ENCODE measurements around the gene MAEL.

DNA sequence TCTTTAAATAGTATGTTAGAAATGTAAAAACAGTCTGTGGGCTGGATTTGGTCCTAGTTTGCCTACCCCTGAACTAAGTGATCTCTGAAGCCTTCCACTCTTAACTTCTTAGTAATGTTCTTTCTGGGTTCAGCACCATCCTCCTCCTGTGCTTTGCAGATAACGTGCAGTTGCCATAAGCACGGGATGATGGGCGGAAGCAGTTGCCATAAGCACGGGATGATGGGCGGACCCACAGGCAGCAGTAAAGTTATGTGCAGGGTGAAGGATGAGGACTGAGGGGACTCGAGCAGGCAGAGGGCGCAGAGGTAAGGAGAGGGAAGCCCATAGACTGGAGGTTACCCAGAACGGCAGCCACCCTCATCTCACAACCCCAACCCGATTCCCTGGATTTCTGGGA lies 75.5 kb downstream of the MAEL start:
- TF ChIP-seq, protein P1, sequence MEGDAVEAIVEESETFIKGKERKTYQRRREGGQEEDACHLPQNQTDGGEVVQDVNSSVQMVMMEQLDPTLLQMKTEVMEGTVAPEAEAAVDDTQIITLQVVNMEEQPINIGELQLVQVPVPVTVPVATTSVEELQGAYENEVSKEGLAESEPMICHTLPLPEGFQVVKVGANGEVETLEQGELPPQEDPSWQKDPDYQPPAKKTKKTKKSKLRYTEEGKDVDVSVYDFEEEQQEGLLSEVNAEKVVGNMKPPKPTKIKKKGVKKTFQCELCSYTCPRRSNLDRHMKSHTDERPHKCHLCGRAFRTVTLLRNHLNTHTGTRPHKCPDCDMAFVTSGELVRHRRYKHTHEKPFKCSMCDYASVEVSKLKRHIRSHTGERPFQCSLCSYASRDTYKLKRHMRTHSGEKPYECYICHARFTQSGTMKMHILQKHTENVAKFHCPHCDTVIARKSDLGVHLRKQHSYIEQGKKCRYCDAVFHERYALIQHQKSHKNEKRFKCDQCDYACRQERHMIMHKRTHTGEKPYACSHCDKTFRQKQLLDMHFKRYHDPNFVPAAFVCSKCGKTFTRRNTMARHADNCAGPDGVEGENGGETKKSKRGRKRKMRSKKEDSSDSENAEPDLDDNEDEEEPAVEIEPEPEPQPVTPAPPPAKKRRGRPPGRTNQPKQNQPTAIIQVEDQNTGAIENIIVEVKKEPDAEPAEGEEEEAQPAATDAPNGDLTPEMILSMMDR (tag by site-specific recombination; IDR thresholded peaks at IDR 0.05): no peak
- TF ChIP-seq ZNF610 (tag by site-specific recombination; IDR thresholded peaks at IDR 0.05; ENCODE audit: borderline replicate concordance): no peak
- TF ChIP-seq, protein P2, sequence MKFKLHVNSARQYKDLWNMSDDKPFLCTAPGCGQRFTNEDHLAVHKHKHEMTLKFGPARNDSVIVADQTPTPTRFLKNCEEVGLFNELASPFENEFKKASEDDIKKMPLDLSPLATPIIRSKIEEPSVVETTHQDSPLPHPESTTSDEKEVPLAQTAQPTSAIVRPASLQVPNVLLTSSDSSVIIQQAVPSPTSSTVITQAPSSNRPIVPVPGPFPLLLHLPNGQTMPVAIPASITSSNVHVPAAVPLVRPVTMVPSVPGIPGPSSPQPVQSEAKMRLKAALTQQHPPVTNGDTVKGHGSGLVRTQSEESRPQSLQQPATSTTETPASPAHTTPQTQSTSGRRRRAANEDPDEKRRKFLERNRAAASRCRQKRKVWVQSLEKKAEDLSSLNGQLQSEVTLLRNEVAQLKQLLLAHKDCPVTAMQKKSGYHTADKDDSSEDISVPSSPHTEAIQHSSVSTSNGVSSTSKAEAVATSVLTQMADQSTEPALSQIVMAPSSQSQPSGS (tag by site-specific recombination; IDR thresholded peaks at IDR 0.05; ENCODE audit: low read depth): no peak
- no peak for TF ChIP-seq ZBTB7A (tag by site-specific recombination; IDR thresholded peaks at IDR 0.05; ENCODE audit: low read depth)
- no peak for TF ChIP-seq MEIS1 (CRISPR knock-in tag; IDR thresholded peaks at IDR 0.05; ENCODE audit: borderline replicate concordance)
- TF ChIP-seq GLIS2 (tag by site-specific recombination; IDR thresholded peaks at IDR 0.05): no peak
- TF ChIP-seq ZNF792 (tag by site-specific recombination; IDR thresholded peaks at IDR 0.05): no peak
- no peak for TF ChIP-seq YY1 (tag by site-specific recombination; IDR thresholded peaks at IDR 0.05)
- TF ChIP-seq, protein P3, sequence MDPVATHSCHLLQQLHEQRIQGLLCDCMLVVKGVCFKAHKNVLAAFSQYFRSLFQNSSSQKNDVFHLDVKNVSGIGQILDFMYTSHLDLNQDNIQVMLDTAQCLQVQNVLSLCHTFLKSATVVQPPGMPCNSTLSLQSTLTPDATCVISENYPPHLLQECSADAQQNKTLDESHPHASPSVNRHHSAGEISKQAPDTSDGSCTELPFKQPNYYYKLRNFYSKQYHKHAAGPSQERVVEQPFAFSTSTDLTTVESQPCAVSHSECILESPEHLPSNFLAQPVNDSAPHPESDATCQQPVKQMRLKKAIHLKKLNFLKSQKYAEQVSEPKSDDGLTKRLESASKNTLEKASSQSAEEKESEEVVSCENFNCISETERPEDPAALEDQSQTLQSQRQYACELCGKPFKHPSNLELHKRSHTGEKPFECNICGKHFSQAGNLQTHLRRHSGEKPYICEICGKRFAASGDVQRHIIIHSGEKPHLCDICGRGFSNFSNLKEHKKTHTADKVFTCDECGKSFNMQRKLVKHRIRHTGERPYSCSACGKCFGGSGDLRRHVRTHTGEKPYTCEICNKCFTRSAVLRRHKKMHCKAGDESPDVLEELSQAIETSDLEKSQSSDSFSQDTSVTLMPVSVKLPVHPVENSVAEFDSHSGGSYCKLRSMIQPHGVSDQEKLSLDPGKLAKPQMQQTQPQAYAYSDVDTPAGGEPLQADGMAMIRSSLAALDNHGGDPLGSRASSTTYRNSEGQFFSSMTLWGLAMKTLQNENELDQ (tag by site-specific recombination; IDR thresholded peaks at IDR 0.05; ENCODE audit: low read depth): no peak
- TF ChIP-seq SETDB1 (IDR thresholded peaks at IDR 0.05; ENCODE audit: insufficient read length, low read length): no peak

All from HEK293 (cell line).